ENCODE results near the gene DFFB.

- TF ChIP-seq CTCF (IDR thresholded peaks at IDR 0.05; ENCODE audit: poor library complexity, severe bottlenecking) = no peak
- no peak for TF ChIP-seq SMC3 (conservative IDR thresholded peaks at IDR 0.05; ENCODE audit: poor library complexity)
- no peak for TF ChIP-seq REST (IDR thresholded peaks at IDR 0.05; ENCODE audit: borderline replicate concordance)
- TF ChIP-seq EP300 (conservative IDR thresholded peaks at IDR 0.05; ENCODE audit: poor library complexity, severe bottlenecking) = no peak
These were observed 17.5 kb downstream of the DFFB start for GRCh38 chr1:3874736-3875135.

Data from neural cell (in vitro differentiated cells).